Cardiac muscle cell (in vitro differentiated cells and primary cell): ENCODE results near the gene P2RX3. TPM values are rescaled to one million over a fixed set of nuclear protein-coding genes. Genes with fewer than 3 reads are reported as not detected.

ENCODE experiments used
- DNase-seq, 2 donors: peaks; one replicate each; pipeline versions ENCODE4 v3.0.0 to v3.0.0-alpha.2; 2010 to 2017; ENCODE audit warnings: low read depth in 1 of 2, low spot score in 1 of 2
- H3K27ac ChIP-seq: fragments of 200-600 bp; sonication (generic); 2 replicates; pipeline ENCODE4 v1.5.1; 2016
- H3K27me3 ChIP-seq: fragments of 200-600 bp; sonication (generic); 2 replicates; pipeline ENCODE4 v1.6.0; 2016; ENCODE audit warnings: control low read depth
- H3K36me3 ChIP-seq: fragments of 200-600 bp; sonication (generic); 2 replicates; pipeline ENCODE4 v1.5.1; 2016; ENCODE audit warnings: control low read depth
- H3K4me1 ChIP-seq: fragments of 200-600 bp; sonication (generic); 2 replicates; pipeline ENCODE4 v1.8.1; 2017; ENCODE audit warnings: low read depth, mild to moderate bottlenecking, mixed run types
- H3K4me3 ChIP-seq: fragments of 200-600 bp; sonication (generic); 2 replicates; pipeline ENCODE4 v1.5.1; 2016; ENCODE audit warnings: mild to moderate bottlenecking
- H3K9me3 ChIP-seq: fragments of 200-600 bp; sonication (generic); 2 replicates; pipeline ENCODE4 v1.5.1; 2017; ENCODE audit warnings: low read depth, mild to moderate bottlenecking, control low read depth
- polyA plus RNA-seq: library from polyadenylated mRNA; unstranded; fragments of >200 nt; fragmentation: Nextera tagmentation; extraction: Ambion mirVana; gene quantifications from 2 replicates; pipeline ENCODE4 v1.2.1, GENCODE V29; 2016
- total RNA-seq: library from RNA; depleted of rRNA; stranded (reverse); fragments of >200 nt; gene quantifications from 2 replicates; pipeline ENCODE4 v1.2.3, GENCODE V29; 2016
- TF ChIP-seq, protein P1 (sequence below): IDR thresholded peaks from 2 replicates; pipeline ENCODE4 v1.5.1; 2012; ENCODE audit warnings: low read depth, mild to moderate bottlenecking, low read length

Gene P2RX3
- total and polyA plus RNA-seq, 2 experiments from 2014 or later: 0.09 to 0.62 TPM

DNA sequence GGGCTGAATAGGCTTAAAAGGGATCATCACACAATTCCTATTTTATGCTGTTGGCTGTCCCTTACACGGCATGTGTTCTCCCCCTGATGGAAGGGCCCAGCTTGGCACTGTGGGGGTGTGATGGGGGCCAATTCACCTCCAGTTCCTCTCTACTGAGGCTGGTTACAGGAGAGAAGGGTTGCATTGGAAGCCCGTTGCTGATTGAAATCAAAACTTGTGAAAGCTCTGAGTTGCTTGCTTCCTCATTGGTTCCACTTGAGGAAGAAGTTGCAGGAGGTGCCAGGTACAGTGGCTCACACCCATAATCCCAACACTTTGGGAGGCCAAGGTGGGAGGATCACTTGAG, 65.6 kb downstream of the P2RX3 start:
- H3K9me3 ChIP-seq: no peaks in the 10 kb centered on the region
- no peak overlapping the region for H3K27ac ChIP-seq
- H3K4me1 ChIP-seq: no peaks in the 10 kb centered on the region
- no peak overlapping the region for H3K4me3 ChIP-seq
- H3K27me3 ChIP-seq: no peaks in the 10 kb centered on the region
- TF ChIP-seq, protein P1, sequence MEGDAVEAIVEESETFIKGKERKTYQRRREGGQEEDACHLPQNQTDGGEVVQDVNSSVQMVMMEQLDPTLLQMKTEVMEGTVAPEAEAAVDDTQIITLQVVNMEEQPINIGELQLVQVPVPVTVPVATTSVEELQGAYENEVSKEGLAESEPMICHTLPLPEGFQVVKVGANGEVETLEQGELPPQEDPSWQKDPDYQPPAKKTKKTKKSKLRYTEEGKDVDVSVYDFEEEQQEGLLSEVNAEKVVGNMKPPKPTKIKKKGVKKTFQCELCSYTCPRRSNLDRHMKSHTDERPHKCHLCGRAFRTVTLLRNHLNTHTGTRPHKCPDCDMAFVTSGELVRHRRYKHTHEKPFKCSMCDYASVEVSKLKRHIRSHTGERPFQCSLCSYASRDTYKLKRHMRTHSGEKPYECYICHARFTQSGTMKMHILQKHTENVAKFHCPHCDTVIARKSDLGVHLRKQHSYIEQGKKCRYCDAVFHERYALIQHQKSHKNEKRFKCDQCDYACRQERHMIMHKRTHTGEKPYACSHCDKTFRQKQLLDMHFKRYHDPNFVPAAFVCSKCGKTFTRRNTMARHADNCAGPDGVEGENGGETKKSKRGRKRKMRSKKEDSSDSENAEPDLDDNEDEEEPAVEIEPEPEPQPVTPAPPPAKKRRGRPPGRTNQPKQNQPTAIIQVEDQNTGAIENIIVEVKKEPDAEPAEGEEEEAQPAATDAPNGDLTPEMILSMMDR: no peak
- H3K36me3 ChIP-seq: no peaks in the 10 kb centered on the region
- no peak for DNase-seq

DNA sequence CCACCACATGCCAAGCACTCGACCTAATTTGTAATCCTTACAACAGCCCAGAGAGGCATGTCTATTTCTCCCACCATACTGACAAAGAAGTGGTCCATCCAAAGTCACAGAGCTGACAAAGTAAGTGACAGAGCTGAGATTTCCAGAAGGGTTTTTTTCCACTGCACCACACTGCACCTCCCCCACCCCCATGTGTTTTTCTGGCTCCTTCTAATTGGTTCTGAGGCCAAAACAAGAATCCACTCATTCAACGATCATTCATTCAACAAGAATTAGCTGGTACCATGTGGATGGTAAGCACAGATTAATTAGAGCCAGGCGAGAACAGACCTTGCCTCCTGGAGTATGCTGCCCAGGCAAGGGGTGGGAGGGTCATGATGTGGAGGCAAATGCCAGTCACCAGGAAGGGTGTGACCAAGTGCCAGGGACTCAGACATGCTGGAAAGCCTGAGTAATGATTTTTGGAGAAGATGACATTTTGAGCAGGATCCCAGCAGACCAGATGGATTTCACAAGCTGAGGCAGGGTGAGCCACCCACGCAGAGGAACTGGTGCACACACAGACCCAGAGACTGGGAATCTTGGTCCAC, 67.2 kb downstream of the P2RX3 start:
- DNase-seq: no peak
- Histone ChIP-seq H3K36me3 (no peaks in the 10 kb centered on the region), H3K27me3 (no peaks in the 10 kb centered on the region), H3K9me3 (no peaks in the 10 kb centered on the region), H3K4me1 (no peaks in the 10 kb centered on the region), H3K27ac (no peak overlapping the region), H3K4me3 (no peak overlapping the region)
- TF ChIP-seq, protein P1: no peak

DNA sequence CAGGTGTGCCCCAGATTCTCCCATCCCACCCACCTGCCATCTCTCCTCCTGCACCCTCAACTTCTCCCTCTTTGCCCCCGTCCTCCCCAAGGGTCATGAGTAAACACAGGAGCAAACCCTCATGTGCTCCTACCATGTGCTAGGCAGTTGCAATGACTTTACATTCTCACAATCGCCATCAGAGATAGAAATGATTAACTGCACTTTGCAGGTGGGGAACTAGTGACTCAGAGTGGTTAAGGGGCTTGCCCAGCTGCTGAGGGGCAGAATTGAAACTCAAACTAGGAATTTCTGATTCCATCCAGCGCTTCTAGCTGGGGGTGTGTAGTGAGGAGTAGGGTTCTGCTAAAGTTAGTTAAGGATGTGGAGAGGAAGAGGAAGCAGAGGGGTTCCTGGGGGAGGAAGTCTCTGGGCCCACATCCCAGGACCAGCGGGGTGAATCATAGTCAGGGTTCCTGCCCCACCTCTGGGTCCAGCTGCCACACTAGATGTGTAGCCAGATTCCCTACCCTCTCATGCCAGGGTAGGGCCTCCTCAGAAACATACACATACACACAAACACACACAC, 68.3 kb downstream of the P2RX3 start:
- DNase-seq: no peak
- no peaks in the 10 kb centered on the region for H3K4me1 ChIP-seq
- TF ChIP-seq, protein P1: no peak
- no peak overlapping the region for H3K4me3 ChIP-seq
- H3K9me3 ChIP-seq: no peaks in the 10 kb centered on the region
- H3K27ac ChIP-seq: no peak overlapping the region
- no peaks in the 10 kb centered on the region for H3K36me3 ChIP-seq
- no peaks in the 10 kb centered on the region for H3K27me3 ChIP-seq

DNA sequence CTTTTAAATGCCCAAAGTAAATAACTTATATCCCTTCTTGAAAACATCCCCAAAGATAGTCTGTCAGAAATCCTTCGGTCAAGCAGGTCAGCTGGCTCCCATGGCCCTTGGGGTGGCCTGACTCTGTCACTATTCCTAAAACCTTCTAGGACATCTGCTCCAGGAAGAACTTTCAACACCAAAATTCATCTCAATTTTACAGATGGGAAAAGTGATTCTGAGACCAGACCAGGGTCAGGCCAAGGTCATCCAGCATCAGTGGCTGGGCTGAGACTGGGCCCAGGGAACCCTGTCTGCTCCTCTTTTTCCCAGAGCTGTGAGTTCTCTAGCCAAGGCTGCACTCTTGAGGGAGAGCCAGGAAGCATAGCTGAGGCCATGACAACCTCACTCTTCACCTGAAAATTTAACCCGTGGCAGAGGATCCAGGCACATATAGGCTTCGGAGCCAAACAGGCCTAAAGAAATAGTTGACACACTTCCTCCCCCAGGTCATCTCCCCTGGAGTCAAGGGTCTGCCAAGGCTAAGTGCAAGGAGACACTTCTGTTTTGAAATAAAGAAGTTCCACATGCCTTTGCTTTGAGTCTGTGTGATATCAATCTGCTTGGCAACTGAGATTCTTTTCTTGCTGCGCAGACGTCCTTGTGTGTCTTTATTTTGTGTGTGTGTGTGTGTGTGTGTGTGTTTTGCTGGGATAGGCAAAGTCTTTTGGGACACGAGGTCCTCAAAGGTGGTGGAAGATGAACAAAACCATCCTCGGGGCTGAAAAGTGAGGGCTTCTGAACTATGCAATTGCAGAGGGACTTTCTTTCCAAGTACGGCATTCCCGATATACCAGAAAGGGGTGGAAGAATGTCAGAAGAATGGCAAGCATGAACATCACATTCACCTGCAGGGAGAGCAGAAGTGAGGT, 69.1 kb downstream of the P2RX3 start:
- no peaks in the 10 kb centered on the region for H3K9me3 ChIP-seq
- no peaks in the 10 kb centered on the region for H3K36me3 ChIP-seq
- H3K4me1 ChIP-seq: no peaks in the 10 kb centered on the region
- DNase-seq: no peak
- H3K27ac ChIP-seq: no peak overlapping the region
- no peak overlapping the region for H3K4me3 ChIP-seq
- no peaks in the 10 kb centered on the region for H3K27me3 ChIP-seq
- TF ChIP-seq, protein P1: no peak

DNA sequence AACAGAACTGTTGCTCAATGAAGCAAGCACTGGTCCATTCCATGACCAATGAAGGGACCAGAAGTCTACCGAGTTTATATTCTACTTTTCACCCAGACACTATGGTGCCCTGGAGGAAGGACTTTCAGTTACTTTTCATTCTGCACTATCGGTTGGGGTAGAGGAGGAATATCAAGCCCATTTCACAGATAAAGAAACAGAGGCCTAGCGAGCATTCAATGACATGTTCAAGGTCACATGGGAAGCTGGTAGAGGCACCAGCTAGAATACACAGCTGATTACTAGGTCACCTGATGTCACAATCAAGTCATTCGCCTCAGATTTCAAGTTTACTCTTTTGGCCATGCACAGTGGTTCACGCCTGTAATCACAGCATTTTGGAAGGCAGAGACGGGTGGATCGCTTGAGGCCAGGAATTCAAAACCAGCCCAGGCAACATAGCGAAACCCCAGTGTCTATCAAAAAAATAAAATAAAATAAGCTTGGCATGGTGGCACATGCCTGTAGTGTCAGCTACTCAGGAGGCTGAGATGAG, 69.9 kb downstream of the P2RX3 start:
- no peaks in the 10 kb centered on the region for H3K36me3 ChIP-seq
- no peak overlapping the region for H3K27ac ChIP-seq
- no peak overlapping the region for H3K4me3 ChIP-seq
- TF ChIP-seq, protein P1: no peak
- no peaks in the 10 kb centered on the region for H3K4me1 ChIP-seq
- no peak for DNase-seq
- no peaks in the 10 kb centered on the region for H3K27me3 ChIP-seq
- H3K9me3 ChIP-seq: no peaks in the 10 kb centered on the region
